Measurements from ENCODE around the gene FBXL16.

Gene FBXL16

GRCh38 chr16:660132-660458 lies 45.5 kb downstream of the FBXL16 start:
- DNase-seq, result no peak

GRCh38 chr16:659618-660017 lies 46.0 kb downstream of the FBXL16 start:
- DNase-seq, result no peak

GRCh38 chr16:658679-659571 lies 46.7 kb downstream of the FBXL16 start:
- DNase-seq, result no peak

- no peak for DNase-seq
Measured at GRCh38 chr16:657487-657886, 48.1 kb downstream of the FBXL16 start.

- no peak for DNase-seq
Measured at GRCh38 chr16:654034-654433, 51.6 kb downstream of the FBXL16 start.

- DNase-seq, result no peak
Measured at GRCh38 chr16:652454-653305, 52.9 kb downstream of the FBXL16 start.

- no peak for DNase-seq
Measured at GRCh38 chr16:651844-652243, 53.8 kb downstream of the FBXL16 start.

- peak; percentile 42 for DNase-seq
Measured at GRCh38 chr16:649631-650030, 56.0 kb downstream of the FBXL16 start.

- peak; percentile 96 for DNase-seq
Measured at GRCh38 chr16:648781-649589, 56.6 kb downstream of the FBXL16 start, which contains the start of gene WDR90. WDR90 (plus strand) TSS chr16:649365; CDS start chr16:649417, 52 bp downstream.

GRCh38 chr16:648071-648780 lies 57.4 kb downstream of the FBXL16 start:
- DNase-seq, result peak; percentile 72

- no peak for DNase-seq
Measured at GRCh38 chr16:647173-647902, 58.3 kb downstream of the FBXL16 start.

GRCh38 chr16:646679-647172 lies 58.9 kb downstream of the FBXL16 start:
- DNase-seq, result no peak

- no peak for DNase-seq
Measured at GRCh38 chr16:645852-646678, 59.5 kb downstream of the FBXL16 start.

GRCh38 chr16:644556-644955 lies 61.0 kb downstream of the FBXL16 start:
- DNase-seq, result no peak

GRCh38 chr16:643050-643368 lies 62.6 kb downstream of the FBXL16 start:
- DNase-seq, result no peak
